K562 (cell line): ENCODE results near the gene ZNF862. TPM values are rescaled to one million over a fixed set of nuclear protein-coding genes. Genes with fewer than 3 reads are reported as not detected.

Experiments used
- ARID4B ChIP-seq: sonication (generic); formaldehyde crosslinking; IDR thresholded peaks from 2 replicates; pipeline ENCODE4 v1.8.0; 2022; ENCODE audit warnings: mild to moderate bottlenecking, missing genetic modification reagents
- E2F8 ChIP-seq: fragments of 450-650 bp; IDR thresholded peaks from 2 replicates; pipeline ENCODE4 v1.7.1; 2018; ENCODE audit warnings: mild to moderate bottlenecking, low read depth; ENCODE audit not compliant: partially characterized antibody
- SRF ChIP-seq, 2 experiments: fragments of 250-450, 450-650 bp in 1 of 2; sonication (Bioruptor Pico) in 1 of 2; sonication (generic) in 1 of 2; formaldehyde crosslinking; IDR thresholded peaks; 2 replicates each; pipeline versions ENCODE4 v1.5.0 to v1.5.1; 2020 to 2022; ENCODE audit warnings: mild to moderate bottlenecking in 1 of 2, missing genetic modification reagents in 1 of 2
- ZC3H8 ChIP-seq: fragments of 450-650 bp; IDR thresholded peaks from 2 replicates; pipeline ENCODE4 v1.6.1; 2017
- ZMIZ1 ChIP-seq, 2 experiments: fragments of 150-350 bp in 1 of 2; IDR thresholded peaks; 2 replicates each; pipeline ENCODE4 v1.6.1; 2012 to 2016; ENCODE audit warnings: low read depth in 2 of 2, low read length in 2 of 2, mild to moderate bottlenecking in 1 of 2, moderate library complexity in 1 of 2
- polyA plus RNA-seq, 8 experiments: library from polyadenylated mRNA; depleted of rRNA in 4 of 8; stranded (reverse) in 5 of 8; unstranded in 3 of 8; fragments of >200 nt; fragmentation: Nextera tagmentation in 2 of 8; fragmentation: Illumina TruSeq in 1 of 8; extraction: Ambion mirVana in 2 of 8; extraction: Trizol in 1 of 8; gene quantifications; 2 replicates each; pipeline versions ENCODE4 v1.2.1 to v1.2.3, GENCODE V29; 2011 to 2014; ENCODE audit warnings: inconsistent platforms in 1 of 8, missing spikeins in 1 of 8
- total RNA-seq, 7 experiments: library from RNA; depleted of rRNA in 6 of 7; stranded (reverse); fragments of >200 nt in 6 of 7; fragmentation: Illumina TruSeq in 2 of 7; extraction: Trizol in 2 of 7; gene quantifications; 2 replicates each; pipeline versions ENCODE4 v1.2.1 to v1.2.3, GENCODE V29; 2011 to 2021; ENCODE audit warnings: low replicate concordance in 1 of 7

Gene ZNF862
- total and polyA plus RNA-seq, 9 of the 15 experiments (the other 6 are each of a cell fraction or from before 2014, with no cell fraction given) = 1.1 to 3.9 (median 2.6) TPM

- TF ChIP-seq ARID4B (no peak), SRF (CRISPR knock-in tag; IDR thresholded peaks at IDR 0.05) (peak in 1 of 2 experiments; percentile 71; a peak in 1 of 4 replicates), ZMIZ1 (IDR thresholded peaks at IDR 0.05; ENCODE audit: low read depth in 2 of 2, low read length in 2 of 2) (0 out of 4 replicates have a peak, but pooled peaks of 1 of the 2 experiments have one; percentile 55), ZC3H8 (no peak), E2F8 (no peak)
Observed at GRCh38 chr7:149860821-149861727, 22.9 kb downstream of the ZNF862 start (continued).
